ENCODE data around the gene KRAS. TPM values are rescaled to one million over a fixed set of nuclear protein-coding genes. Genes with fewer than 3 reads are reported as not detected.

The KRAS gene
- total and polyA plus RNA-seq, 4 experiments from 2014 or later: 31.6 to 52.4 (median 34.6) TPM

DNA sequence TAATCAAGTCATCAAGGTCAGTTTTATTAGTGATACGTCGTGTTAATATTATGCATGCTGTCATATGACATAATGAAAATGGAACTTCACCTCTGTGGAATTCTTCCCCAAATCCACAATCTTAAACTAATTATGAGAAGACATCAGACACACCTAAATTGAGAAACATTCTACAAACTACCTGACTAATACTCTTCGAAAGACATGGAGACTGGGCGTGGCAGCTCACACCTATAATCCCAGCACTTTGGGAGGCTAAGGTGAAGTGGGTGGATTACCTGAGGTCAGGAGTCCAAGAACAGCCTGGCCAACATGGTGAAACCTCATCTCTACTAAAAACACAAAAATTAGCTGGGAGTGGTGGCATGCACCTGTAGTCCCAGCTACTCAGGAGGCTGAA, 33.3 kb upstream of the KRAS start:
- Mint-ChIP-seq H3K27ac (peak overlapping the region in 1 of 7 donors; percentile 38), H3K9me3 (peaks cover 0 to 7% (median 2%) of the 10 kb centered on the region in 8 donors), H3K36me3 (no peaks in the 10 kb centered on the region), H3K27me3 (peaks cover 0 to 3% of the 10 kb centered on the region in 2 donors), H3K4me3 (no peak overlapping the region), H3K4me1 (peaks cover 29 to 49% (median 37%) of the 10 kb centered on the region in 4 donors)
- CTCF ChIA-PET (ENCODE audit: partially characterized antibody): no interaction called here
- POLR2A ChIA-PET (ENCODE audit: partially characterized antibody): interaction anchor here (1.4 kb wide), 1 partner anchor 103 kb away, joined by 3 read pairs; no protein-coding TSS in a partner anchor
- Histone ChIP-seq H3K27me3 (ENCODE audit: insufficient read depth, low read length) (no peaks in the 10 kb centered on the region), H3K36me3 (ENCODE audit: insufficient read depth, low read length) (no peaks in the 10 kb centered on the region), H3K9me3 (ENCODE audit: control insufficient read depth in 1 of 2, low read length in 2 of 2) (no peaks in the 10 kb centered on the region), H3K4me3 (ENCODE audit: low read length in 2 of 2) (no peak overlapping the region), H3K27ac (ENCODE audit: low read depth, low read length) (no peak overlapping the region), H3K4me1 (ENCODE audit: insufficient read depth, low read length) (peaks cover 45% of the 10 kb centered on the region)
- DNase-seq: no peak
- intact Hi-C loops (cut with micrococcal nuclease): no loop called here

DNA sequence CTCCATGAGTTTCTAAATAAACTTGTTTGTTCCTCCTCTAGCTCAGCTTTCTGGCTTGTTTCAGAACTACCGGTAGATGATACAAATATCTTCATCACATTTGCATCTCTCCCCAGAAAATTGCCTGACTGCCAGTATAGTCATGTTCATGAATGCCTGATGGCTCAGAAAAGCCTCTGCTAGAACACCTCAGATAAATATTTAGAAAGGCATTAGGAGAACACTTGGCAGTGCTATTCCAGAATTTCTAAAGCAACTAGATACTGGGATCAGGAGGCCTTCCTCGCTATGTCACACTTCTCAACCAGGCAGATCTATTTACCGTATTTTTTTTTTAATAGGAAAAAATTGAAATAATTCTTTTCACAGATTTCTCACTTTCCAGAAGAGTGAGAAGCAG, 32.3 kb upstream of the KRAS start:
- H3K4me1 Mint-ChIP-seq: peaks cover 29 to 49% (median 37%) of the 10 kb centered on the region in 4 donors
- DNase-seq: no peak
- peak overlapping the region in 2 of 7 donors; percentile 18 to 30 for H3K27ac Mint-ChIP-seq
- H3K36me3 Mint-ChIP-seq: no peaks in the 10 kb centered on the region
- peaks cover 0 to 4% (median 0%) of the 10 kb centered on the region in 8 donors for H3K9me3 Mint-ChIP-seq
- CTCF ChIA-PET (ENCODE audit: partially characterized antibody): no interaction called here
- no peaks in the 10 kb centered on the region for H3K36me3 ChIP-seq (ENCODE audit: insufficient read depth, low read length)
- H3K4me1 ChIP-seq (ENCODE audit: insufficient read depth, low read length): peaks cover 45% of the 10 kb centered on the region
- H3K27ac ChIP-seq (ENCODE audit: low read depth, low read length): no peak overlapping the region
- H3K4me3 Mint-ChIP-seq: peak overlapping the region in 1 of 8 donors; percentile 14
- no peaks in the 10 kb centered on the region for H3K9me3 ChIP-seq (ENCODE audit: control insufficient read depth in 1 of 2, low read length in 2 of 2)
- H3K4me3 ChIP-seq (ENCODE audit: low read length in 2 of 2): no peak overlapping the region
- no peaks in the 10 kb centered on the region for H3K27me3 ChIP-seq (ENCODE audit: insufficient read depth, low read length)
- POLR2A ChIA-PET (ENCODE audit: partially characterized antibody): interaction anchor here (1.3 to 1.4 kb wide), 2 partner anchors 94 to 104 kb away, joined by 3 to 4 read pairs; no protein-coding TSS in a partner anchor
- intact Hi-C loops (cut with micrococcal nuclease): no loop called here
- H3K27me3 Mint-ChIP-seq: peaks cover 0 to 3% of the 10 kb centered on the region in 2 donors

DNA sequence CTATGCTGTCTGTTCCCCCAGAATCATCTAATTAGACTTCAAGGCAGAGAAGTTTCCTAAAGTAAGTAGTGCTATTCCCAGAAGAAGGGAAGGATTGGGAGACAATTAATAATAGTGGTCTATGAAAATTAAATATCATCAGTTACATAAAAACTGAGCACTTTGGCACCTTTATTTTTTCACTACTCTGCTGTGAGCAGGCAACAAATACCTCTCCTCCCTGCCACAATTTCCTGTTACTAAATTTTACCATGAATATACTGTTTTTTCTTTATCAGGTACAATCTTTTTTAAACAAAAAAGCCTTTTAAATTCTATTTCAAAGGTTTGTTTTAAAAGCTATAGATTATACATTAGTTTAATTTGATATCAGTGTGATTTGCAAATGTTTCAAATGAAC, 29.4 kb upstream of the KRAS start:
- ChIA-PET CTCF (ENCODE audit: partially characterized antibody) (interaction anchor here (1.9 kb wide), 1 partner anchor 107 kb away, joined by 7 read pairs; no protein-coding TSS in a partner anchor), POLR2A (ENCODE audit: partially characterized antibody) (interaction anchor here (1.0 to 1.1 kb wide), 2 partner anchors 29 to 39 kb away, joined by 3 to 6 read pairs; partner anchors contain the start of gene KRAS)
- H3K4me1 ChIP-seq (ENCODE audit: insufficient read depth, low read length): peaks cover 45% of the 10 kb centered on the region
- Mint-ChIP-seq H3K4me3 (peak overlapping the region in 7 of 8 donors; percentile 30 to 69 (median 43)), H3K27ac (peak overlapping the region; percentile 25 to 94 (median 69)), H3K36me3 (no peaks in the 10 kb centered on the region), H3K9me3 (no peaks in the 10 kb centered on the region), H3K4me1 (peaks cover 33 to 53% (median 38%) of the 10 kb centered on the region in 4 donors), H3K27me3 (no peaks in the 10 kb centered on the region)
- H3K4me3 ChIP-seq (ENCODE audit: low read length in 2 of 2): no peak overlapping the region
- no peaks in the 10 kb centered on the region for H3K9me3 ChIP-seq (ENCODE audit: control insufficient read depth in 1 of 2, low read length in 2 of 2)
- H3K27me3 ChIP-seq (ENCODE audit: insufficient read depth, low read length): no peaks in the 10 kb centered on the region
- no peaks in the 10 kb centered on the region for H3K36me3 ChIP-seq (ENCODE audit: insufficient read depth, low read length)
- H3K27ac ChIP-seq (ENCODE audit: low read depth, low read length): no peak overlapping the region
- intact Hi-C loops (cut with micrococcal nuclease): loop anchor here (2.0 kb wide), 1 partner anchor 29 kb away; the partner anchor contains the start of gene KRAS
- DNase-seq: peak in 3 of 5 donors; percentile 2 to 17 (median 11)

DNA sequence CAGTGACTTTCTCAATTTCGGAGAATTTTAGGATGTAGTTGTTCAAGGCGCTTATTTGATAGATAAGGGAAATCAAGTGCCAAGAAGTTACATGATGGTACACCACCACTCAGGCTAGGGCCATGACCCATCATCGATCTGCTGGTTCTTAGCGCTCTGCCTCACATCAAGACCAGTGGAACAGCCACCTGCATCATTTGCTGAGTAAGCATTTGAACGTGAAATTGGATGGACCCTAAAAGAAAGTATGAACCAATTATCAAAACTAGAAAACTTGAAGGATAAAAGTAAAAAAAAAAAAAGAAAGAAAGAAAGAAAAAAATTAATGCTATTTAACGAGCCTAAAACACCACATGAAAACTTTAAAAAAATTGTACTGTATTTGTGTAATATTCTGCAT, 27.5 kb upstream of the KRAS start:
- H3K27me3 Mint-ChIP-seq: no peaks in the 10 kb centered on the region
- CTCF ChIA-PET (ENCODE audit: partially characterized antibody): interaction anchor here (0.6 kb wide), 1 partner anchor 22 kb away, joined by 3 read pairs; no protein-coding TSS in a partner anchor
- POLR2A ChIA-PET (ENCODE audit: partially characterized antibody): interaction anchor here (0.8 kb wide), 1 partner anchor 109 kb away, joined by 3 read pairs; no protein-coding TSS in a partner anchor
- H3K36me3 Mint-ChIP-seq: no peaks in the 10 kb centered on the region
- intact Hi-C loops (cut with micrococcal nuclease): loop anchor here (5.0 kb wide), 1 partner anchor 36 kb away; no protein-coding TSS in a partner anchor
- no peaks in the 10 kb centered on the region for H3K9me3 ChIP-seq (ENCODE audit: control insufficient read depth in 1 of 2, low read length in 2 of 2)
- H3K27me3 ChIP-seq (ENCODE audit: insufficient read depth, low read length): no peaks in the 10 kb centered on the region
- DNase-seq: no peak
- H3K4me1 ChIP-seq (ENCODE audit: insufficient read depth, low read length): peaks cover 38% of the 10 kb centered on the region
- peaks cover 29 to 41% (median 35%) of the 10 kb centered on the region in 4 donors for H3K4me1 Mint-ChIP-seq
- no peaks in the 10 kb centered on the region for H3K9me3 Mint-ChIP-seq
- no peak overlapping the region for H3K4me3 ChIP-seq (ENCODE audit: low read length in 2 of 2)
- H3K27ac ChIP-seq (ENCODE audit: low read depth, low read length): no peak overlapping the region
- H3K36me3 ChIP-seq (ENCODE audit: insufficient read depth, low read length): no peaks in the 10 kb centered on the region
- H3K27ac Mint-ChIP-seq: peak overlapping the region in 1 of 7 donors; percentile 37
- no peak overlapping the region for H3K4me3 Mint-ChIP-seq

DNA sequence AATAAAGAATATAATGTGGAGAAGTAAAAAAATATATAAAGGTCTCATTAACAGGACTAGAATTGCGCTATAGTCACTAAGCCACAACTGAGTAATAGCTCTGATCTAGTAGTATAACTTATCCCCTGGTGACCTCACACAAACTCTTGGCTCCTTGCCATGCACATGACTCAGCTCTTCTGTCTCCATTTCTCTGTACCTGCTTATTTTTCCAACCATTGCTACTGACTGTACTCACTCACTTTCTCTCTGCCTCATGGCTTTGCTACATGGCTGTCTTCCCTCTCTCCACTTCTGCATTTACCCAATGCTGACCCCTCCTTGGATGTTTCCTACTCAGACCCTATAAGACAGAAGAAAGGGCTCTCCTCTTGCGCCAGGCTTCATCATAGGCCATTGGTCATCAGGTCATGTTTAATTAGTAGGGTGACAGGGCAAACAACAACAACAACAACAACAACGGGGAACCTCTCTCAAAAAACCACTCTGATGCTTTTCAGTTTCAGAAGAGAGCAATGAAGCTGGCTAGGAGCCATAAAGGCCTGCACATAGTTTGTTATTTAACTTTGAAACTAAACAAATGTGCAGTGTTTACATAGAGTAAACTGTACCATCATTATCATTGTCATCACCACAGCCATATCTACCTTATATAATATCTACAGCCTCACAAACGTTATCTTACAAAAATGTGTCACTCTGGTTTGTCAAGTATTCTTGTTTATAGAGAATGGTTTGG, 25.6 kb upstream of the KRAS start:
- H3K27ac Mint-ChIP-seq: peak overlapping the region in 2 of 7 donors; percentile 1 to 50
- intact Hi-C loops (cut with micrococcal nuclease): loop anchor here (5.0 kb wide), 1 partner anchor 34 kb away; no protein-coding TSS in a partner anchor
- Histone ChIP-seq H3K4me1 (ENCODE audit: insufficient read depth, low read length) (peaks cover 23% of the 10 kb centered on the region), H3K27ac (ENCODE audit: low read depth, low read length) (no peak overlapping the region), H3K36me3 (ENCODE audit: insufficient read depth, low read length) (no peaks in the 10 kb centered on the region), H3K4me3 (ENCODE audit: low read length in 2 of 2) (no peak overlapping the region), H3K9me3 (ENCODE audit: control insufficient read depth in 1 of 2, low read length in 2 of 2) (no peaks in the 10 kb centered on the region), H3K27me3 (ENCODE audit: insufficient read depth, low read length) (no peaks in the 10 kb centered on the region)
- H3K36me3 Mint-ChIP-seq: no peaks in the 10 kb centered on the region
- no peaks in the 10 kb centered on the region for H3K9me3 Mint-ChIP-seq
- ChIA-PET CTCF (ENCODE audit: partially characterized antibody) (no interaction called here), POLR2A (ENCODE audit: partially characterized antibody) (interaction anchor here (0.9 to 2.1 kb wide), 4 partner anchors 17 to 48 kb away, joined by 3 to 4 read pairs (median 4); partner anchors contain the start of gene KRAS)
- peaks cover 20 to 26% (median 21%) of the 10 kb centered on the region in 4 donors for H3K4me1 Mint-ChIP-seq
- no peaks in the 10 kb centered on the region for H3K27me3 Mint-ChIP-seq
- H3K4me3 Mint-ChIP-seq: no peak overlapping the region
- no peak for DNase-seq

DNA sequence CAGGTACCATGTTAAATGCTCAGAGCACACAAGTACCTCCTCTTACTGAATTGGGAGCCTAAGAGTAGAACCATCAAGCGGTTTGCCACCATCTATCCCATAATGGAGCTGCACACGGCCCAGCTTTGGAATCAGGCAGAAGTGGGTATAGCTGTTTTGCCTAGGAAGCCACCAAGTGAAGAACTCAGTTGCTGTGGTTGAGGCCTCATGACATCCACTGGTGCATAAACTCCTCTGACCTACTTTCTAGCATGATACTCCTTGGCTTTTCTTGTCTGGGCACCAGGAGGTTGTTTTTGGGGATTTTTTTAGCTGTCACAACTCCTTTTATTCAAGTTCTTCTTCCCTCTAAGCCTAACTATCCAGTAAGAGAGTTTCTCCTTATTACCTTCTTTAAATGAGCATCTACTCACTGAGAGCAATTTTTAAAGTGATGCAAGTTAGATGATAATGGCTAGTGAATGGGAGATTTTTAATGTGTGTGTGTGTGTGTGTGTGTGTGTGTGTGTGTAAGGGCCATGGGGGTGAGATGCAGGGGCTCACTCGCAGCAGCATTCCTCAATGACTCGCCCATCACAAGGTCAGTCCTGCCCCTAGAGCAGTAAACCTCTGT, 20.9 kb upstream of the KRAS start:
- Histone ChIP-seq H3K4me3 (ENCODE audit: low read length in 2 of 2) (no peak overlapping the region), H3K27ac (ENCODE audit: low read depth, low read length) (no peak overlapping the region), H3K36me3 (ENCODE audit: insufficient read depth, low read length) (no peaks in the 10 kb centered on the region), H3K9me3 (ENCODE audit: control insufficient read depth in 1 of 2, low read length in 2 of 2) (no peaks in the 10 kb centered on the region), H3K4me1 (ENCODE audit: insufficient read depth, low read length) (no peaks in the 10 kb centered on the region), H3K27me3 (ENCODE audit: insufficient read depth, low read length) (no peaks in the 10 kb centered on the region)
- Mint-ChIP-seq H3K4me1 (peaks cover 0 to 4% (median 2%) of the 10 kb centered on the region in 4 donors), H3K9me3 (no peaks in the 10 kb centered on the region), H3K27me3 (no peaks in the 10 kb centered on the region), H3K36me3 (no peaks in the 10 kb centered on the region), H3K4me3 (no peak overlapping the region), H3K27ac (no peak overlapping the region)
- POLR2A ChIA-PET (ENCODE audit: partially characterized antibody): no interaction called here
- intact Hi-C loops (cut with micrococcal nuclease): no loop called here
- CTCF ChIA-PET (ENCODE audit: partially characterized antibody): no interaction called here
- DNase-seq: no peak

DNA sequence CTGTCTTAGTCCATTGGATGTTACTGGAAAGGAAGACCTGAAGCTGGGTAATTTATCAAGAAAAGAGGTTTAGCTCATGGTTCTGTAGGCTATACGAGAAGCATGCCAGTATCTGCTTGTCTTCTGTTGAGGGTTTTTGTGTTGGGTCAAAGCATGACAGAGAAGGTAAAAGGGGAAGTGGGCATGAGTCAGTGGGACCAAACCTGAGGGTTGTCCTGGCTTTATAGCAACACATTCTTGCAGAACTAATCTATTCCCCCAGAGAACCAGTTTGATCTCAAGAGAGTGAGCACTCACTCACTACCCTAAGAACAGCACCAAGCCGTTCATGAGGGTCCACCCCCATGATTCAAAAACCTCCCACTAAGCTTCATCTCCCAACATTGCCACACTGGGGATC, 19.0 kb upstream of the KRAS start:
- no peaks in the 10 kb centered on the region for H3K27me3 ChIP-seq (ENCODE audit: insufficient read depth, low read length)
- ChIA-PET CTCF (ENCODE audit: partially characterized antibody) (no interaction called here), POLR2A (ENCODE audit: partially characterized antibody) (interaction anchor here (0.5 to 0.7 kb wide), 2 partner anchors 10 to 128 kb away, joined by 3 read pairs; no protein-coding TSS in a partner anchor)
- no peaks in the 10 kb centered on the region for H3K4me1 Mint-ChIP-seq
- no peak for DNase-seq
- no peak overlapping the region for H3K27ac ChIP-seq (ENCODE audit: low read depth, low read length)
- H3K4me1 ChIP-seq (ENCODE audit: insufficient read depth, low read length): no peaks in the 10 kb centered on the region
- no peaks in the 10 kb centered on the region for H3K9me3 Mint-ChIP-seq
- no peaks in the 10 kb centered on the region for H3K36me3 ChIP-seq (ENCODE audit: insufficient read depth, low read length)
- intact Hi-C loops (cut with micrococcal nuclease): no loop called here
- no peaks in the 10 kb centered on the region for H3K27me3 Mint-ChIP-seq
- H3K4me3 Mint-ChIP-seq: no peak overlapping the region
- H3K4me3 ChIP-seq (ENCODE audit: low read length in 2 of 2): no peak overlapping the region
- H3K36me3 Mint-ChIP-seq: no peaks in the 10 kb centered on the region
- peak overlapping the region in 1 of 7 donors; percentile 11 for H3K27ac Mint-ChIP-seq
- H3K9me3 ChIP-seq (ENCODE audit: control insufficient read depth in 1 of 2, low read length in 2 of 2): no peaks in the 10 kb centered on the region

Measured in CD4-positive, alpha-beta memory T cell (primary cell).